PC-9 (cell line): ENCODE results near the gene MATN1.

ENCODE experiments used
- EZH2 ChIP-seq: fragments of 200-600 bp; sonication (generic); IDR thresholded peaks from 2 replicates; pipeline ENCODE4 v1.8.0; 2017; ENCODE audit warnings: antibody characterized with exemption, low read depth
- TF ChIP-seq, protein P1 (sequence below): fragments of 200-600 bp; sonication (generic); conservative IDR thresholded peaks from 2 replicates; pipeline ENCODE4 v1.6.1; 2017; ENCODE audit warnings: mixed run types, antibody characterized with exemption, mild to moderate bottlenecking, moderate library complexity

DNA sequence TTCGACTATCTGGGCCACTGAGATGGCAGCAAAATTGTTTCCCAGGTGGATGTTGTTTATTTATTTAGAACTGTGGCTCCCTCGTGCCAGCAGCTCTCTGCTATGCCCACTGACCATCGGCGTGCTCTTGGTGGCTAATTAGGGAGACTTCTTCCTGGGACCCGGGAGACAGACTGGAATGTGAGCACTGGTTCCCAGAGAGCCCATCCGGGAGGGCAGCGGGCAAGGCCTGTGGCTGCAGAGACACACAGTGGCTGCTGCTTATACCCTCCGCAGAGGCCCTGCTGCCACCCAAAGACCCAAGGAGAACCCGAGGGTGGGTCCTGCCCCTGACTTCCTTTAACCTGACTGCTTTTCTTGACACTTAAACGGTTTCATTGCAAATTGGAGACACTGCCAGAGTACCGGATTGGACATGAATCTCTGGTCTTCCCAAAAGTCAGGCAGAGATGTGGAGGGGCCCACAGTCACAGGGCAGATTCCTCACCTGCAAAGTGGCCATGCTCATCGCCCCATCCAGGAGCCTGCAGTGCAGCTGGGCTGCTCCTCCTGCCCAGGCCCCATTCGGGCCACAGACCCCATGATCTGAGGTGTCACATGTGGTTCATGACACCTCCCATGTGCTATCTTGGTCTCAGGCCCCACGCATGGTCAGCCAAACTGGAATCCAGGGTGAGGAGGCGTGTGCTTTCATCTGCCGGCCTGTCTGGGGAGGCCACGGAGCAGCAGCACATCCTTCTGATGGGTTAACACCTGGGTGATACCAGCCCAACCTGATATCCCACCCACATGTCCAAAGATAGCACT lies 5.7 kb upstream of the MATN1 start:
- TF ChIP-seq, protein P1, sequence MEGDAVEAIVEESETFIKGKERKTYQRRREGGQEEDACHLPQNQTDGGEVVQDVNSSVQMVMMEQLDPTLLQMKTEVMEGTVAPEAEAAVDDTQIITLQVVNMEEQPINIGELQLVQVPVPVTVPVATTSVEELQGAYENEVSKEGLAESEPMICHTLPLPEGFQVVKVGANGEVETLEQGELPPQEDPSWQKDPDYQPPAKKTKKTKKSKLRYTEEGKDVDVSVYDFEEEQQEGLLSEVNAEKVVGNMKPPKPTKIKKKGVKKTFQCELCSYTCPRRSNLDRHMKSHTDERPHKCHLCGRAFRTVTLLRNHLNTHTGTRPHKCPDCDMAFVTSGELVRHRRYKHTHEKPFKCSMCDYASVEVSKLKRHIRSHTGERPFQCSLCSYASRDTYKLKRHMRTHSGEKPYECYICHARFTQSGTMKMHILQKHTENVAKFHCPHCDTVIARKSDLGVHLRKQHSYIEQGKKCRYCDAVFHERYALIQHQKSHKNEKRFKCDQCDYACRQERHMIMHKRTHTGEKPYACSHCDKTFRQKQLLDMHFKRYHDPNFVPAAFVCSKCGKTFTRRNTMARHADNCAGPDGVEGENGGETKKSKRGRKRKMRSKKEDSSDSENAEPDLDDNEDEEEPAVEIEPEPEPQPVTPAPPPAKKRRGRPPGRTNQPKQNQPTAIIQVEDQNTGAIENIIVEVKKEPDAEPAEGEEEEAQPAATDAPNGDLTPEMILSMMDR = no peak
- no peak for TF ChIP-seq EZH2
